SH-SY5Y (cell line): ENCODE measurements around the gene PEF1.

Source experiments
- GATA2 ChIP-seq: IDR thresholded peaks from 2 replicates; pipeline ENCODE4 v1.6.1; 2011; ENCODE audit warnings: mild to moderate bottlenecking, low read depth, low read length
- GATA3 ChIP-seq: IDR thresholded peaks from 2 replicates; pipeline ENCODE4 v1.6.1; 2011; ENCODE audit warnings: low read depth, mild to moderate bottlenecking, low read length, moderate library complexity

GRCh38 chr1:31591425-31592093 is 53.1 kb downstream of the PEF1 start:
- no peak for TF ChIP-seq GATA2
- TF ChIP-seq GATA3 = no peak
